Measurements from ENCODE around the gene TAS2R60. TPM values are rescaled to one million over a fixed set of nuclear protein-coding genes. Genes with fewer than 3 reads are reported as not detected.
"Not testable (repeated sequence)": the region's sequence is repeated elsewhere in the genome, so short reads cannot be mapped to it uniquely, and the experiment has no call there.

Gene TAS2R60
- polyA plus RNA-seq, 3 donors: 0.35 TPM; not detected in 2

DNA sequence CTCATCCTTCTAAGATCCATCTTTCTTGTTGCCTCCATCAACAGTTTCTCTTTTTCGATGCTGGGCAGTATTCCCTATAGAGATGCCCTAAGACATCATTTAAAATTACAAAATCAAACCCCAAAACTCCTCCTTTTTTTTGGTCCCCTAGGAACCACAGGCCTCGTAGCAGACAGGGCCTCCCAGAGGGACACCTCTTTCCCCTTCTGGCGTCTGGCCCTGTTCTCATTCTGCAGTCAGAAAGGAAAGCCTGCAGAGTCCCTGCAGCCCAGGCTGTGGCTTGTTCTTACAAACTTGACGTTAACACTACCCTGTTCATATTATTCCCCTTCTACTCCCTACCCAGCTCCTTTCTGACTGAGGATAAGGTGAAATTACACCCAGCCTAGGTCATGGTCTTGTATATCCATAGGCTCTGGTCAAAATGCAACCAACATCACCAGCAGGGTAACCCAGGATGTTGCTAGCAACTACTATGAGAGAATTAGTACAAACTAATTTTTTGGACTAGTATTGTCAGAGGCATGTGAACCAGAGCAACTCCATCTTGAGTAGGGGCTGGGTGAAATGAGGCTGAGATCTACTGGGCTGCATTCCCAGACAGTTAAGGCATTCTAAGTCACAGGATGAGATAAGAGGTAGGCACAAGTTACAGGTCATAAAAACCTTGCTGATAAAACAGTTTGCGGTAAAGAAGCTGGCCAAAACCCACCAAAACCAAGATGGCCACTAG lies 31.1 kb upstream of the TAS2R60 start:
- intact Hi-C loops (cut with micrococcal nuclease): loop anchor here in 1 of 2 donors (10.0 kb wide), 3 partner anchors 47 to 167 kb away; partner anchors contain the start of gene FAM131B
- Mint-ChIP-seq H3K4me3 (peak overlapping the region in 1 of 2 donors; percentile 57), H3K36me3 (no peaks in the 10 kb centered on the region)

DNA sequence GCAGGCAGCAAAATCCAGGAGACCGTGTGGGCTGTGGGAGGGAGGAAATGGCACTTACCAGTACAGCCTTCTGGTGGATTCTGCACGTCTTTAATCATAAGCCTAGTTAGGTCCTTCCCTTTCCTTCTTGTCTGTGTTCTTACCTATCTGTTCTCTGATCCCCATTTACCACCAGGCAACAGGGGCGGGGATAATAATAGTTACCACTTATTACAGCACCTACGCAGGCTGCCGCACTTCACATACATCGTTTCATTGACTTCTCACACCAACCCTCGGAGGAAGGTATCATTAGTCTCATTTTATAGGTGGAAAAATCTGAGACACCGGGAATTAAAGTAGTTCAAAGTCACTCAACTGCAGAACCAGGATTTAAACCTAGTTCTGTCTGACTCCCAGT lies 30.1 kb upstream of the TAS2R60 start:
- H3K9ac ChIP-seq (ENCODE audit: insufficient read depth, low read length, poor library complexity, severe bottlenecking): no peak overlapping the region
- WGBS (ENCODE audit: insufficient coverage): 100% methylated on average over 1 of the region's 8 CpGs
- DNase-seq: no peak
- peak overlapping the region in 1 of 2 donors; percentile 80 for H3K27ac ChIP-seq (ENCODE audit: low read depth in 1 of 2, low read length in 2 of 2)
- intact Hi-C loops (cut with micrococcal nuclease): loop anchor here in 1 of 2 donors (10.0 kb wide), 3 partner anchors 48 to 168 kb away; partner anchors contain the start of gene FAM131B
- Mint-ChIP-seq H3K36me3 (peaks cover 3% of the 10 kb centered on the region in 2 donors), H3K9me3 (peaks cover 0 to 4% (median 0%) of the 10 kb centered on the region in 7 donors), H3K4me3 (no peak overlapping the region), H3K27ac (peak overlapping the region; percentile 49 to 90 (median 88)), H3K27me3 (ENCODE audit: low read depth in 3 of 3) (peaks cover 0 to 3% (median 0%) of the 10 kb centered on the region in 3 donors), H3K4me1 (peaks cover 79% of the 10 kb centered on the region)
- H3K79me2 ChIP-seq (ENCODE audit: insufficient read depth, low read length): peaks cover 70% of the 10 kb centered on the region
- peak overlapping the region in 1 of 3 experiments; percentile 44 for H3K4me3 ChIP-seq (replicated peaks in 1 of 3; ENCODE audit: low read depth in 2 of 3, low read length in 3 of 3)
- no peaks in the 10 kb centered on the region for H4K20me1 ChIP-seq (ENCODE audit: insufficient read depth, low read length)
- no peaks in the 10 kb centered on the region for H3K9me3 ChIP-seq (replicated peaks in 1 of 2; ENCODE audit: control insufficient read depth in 1 of 2, insufficient read depth in 1 of 2, low read length in 2 of 2)
- H3K4me1 ChIP-seq (ENCODE audit: control insufficient read depth in 1 of 2, insufficient read depth in 2 of 2, low read length in 2 of 2): peaks cover 57 to 88% of the 10 kb centered on the region in 2 donors
- no peaks in the 10 kb centered on the region for H3K36me3 ChIP-seq (replicated peaks in 1 of 2; ENCODE audit: control insufficient read depth in 1 of 2, insufficient read depth in 2 of 2, low read length in 2 of 2)
- H3K27me3 ChIP-seq (ENCODE audit: control insufficient read depth in 2 of 2, insufficient read depth in 2 of 2, low read length in 2 of 2): no peaks in the 10 kb centered on the region
- TF ChIP-seq, protein P1, sequence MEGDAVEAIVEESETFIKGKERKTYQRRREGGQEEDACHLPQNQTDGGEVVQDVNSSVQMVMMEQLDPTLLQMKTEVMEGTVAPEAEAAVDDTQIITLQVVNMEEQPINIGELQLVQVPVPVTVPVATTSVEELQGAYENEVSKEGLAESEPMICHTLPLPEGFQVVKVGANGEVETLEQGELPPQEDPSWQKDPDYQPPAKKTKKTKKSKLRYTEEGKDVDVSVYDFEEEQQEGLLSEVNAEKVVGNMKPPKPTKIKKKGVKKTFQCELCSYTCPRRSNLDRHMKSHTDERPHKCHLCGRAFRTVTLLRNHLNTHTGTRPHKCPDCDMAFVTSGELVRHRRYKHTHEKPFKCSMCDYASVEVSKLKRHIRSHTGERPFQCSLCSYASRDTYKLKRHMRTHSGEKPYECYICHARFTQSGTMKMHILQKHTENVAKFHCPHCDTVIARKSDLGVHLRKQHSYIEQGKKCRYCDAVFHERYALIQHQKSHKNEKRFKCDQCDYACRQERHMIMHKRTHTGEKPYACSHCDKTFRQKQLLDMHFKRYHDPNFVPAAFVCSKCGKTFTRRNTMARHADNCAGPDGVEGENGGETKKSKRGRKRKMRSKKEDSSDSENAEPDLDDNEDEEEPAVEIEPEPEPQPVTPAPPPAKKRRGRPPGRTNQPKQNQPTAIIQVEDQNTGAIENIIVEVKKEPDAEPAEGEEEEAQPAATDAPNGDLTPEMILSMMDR (IDR thresholded peaks at IDR 0.05): no peak
- H2AFZ ChIP-seq (ENCODE audit: insufficient read depth, low read depth, low read length, poor library complexity, severe bottlenecking): no peak overlapping the region
- peak overlapping the region; percentile 57 for H3K4me2 ChIP-seq (replicated peaks; ENCODE audit: extremely low read depth, low read length, poor library complexity, severe bottlenecking)

More for the DNA sequence above, 31.1 kb upstream of the TAS2R60 start:
- Histone ChIP-seq H3K4me2 (replicated peaks; ENCODE audit: extremely low read depth, low read length, poor library complexity, severe bottlenecking) (peak overlapping the region; percentile 12), H3K4me1 (ENCODE audit: control insufficient read depth in 1 of 2, insufficient read depth in 2 of 2, low read length in 2 of 2) (peaks cover 67 to 92% of the 10 kb centered on the region in 2 donors), H3K4me3 (replicated peaks in 1 of 3; ENCODE audit: low read depth in 2 of 3, low read length in 3 of 3) (peak overlapping the region in 1 of 3 experiments; percentile 68), H3K36me3 (replicated peaks in 1 of 2; ENCODE audit: control insufficient read depth in 1 of 2, insufficient read depth in 2 of 2, low read length in 2 of 2) (no peaks in the 10 kb centered on the region), H3K9ac (ENCODE audit: insufficient read depth, low read length, poor library complexity, severe bottlenecking) (no peak overlapping the region), H3K9me3 (replicated peaks in 1 of 2; ENCODE audit: control insufficient read depth in 1 of 2, insufficient read depth in 1 of 2, low read length in 2 of 2) (no peaks in the 10 kb centered on the region), H3K79me2 (ENCODE audit: insufficient read depth, low read length) (peaks cover 62% of the 10 kb centered on the region), H3K27me3 (ENCODE audit: control insufficient read depth in 2 of 2, insufficient read depth in 2 of 2, low read length in 2 of 2) (no peaks in the 10 kb centered on the region), H3K27ac (ENCODE audit: low read depth in 1 of 2, low read length in 2 of 2) (peak overlapping the region in 1 of 2 donors; percentile 80), H2AFZ (ENCODE audit: insufficient read depth, low read depth, low read length, poor library complexity, severe bottlenecking) (no peak overlapping the region), H4K20me1 (ENCODE audit: insufficient read depth, low read length) (no peaks in the 10 kb centered on the region)
- Mint-ChIP-seq H3K4me1 (peaks cover 86% of the 10 kb centered on the region), H3K27ac (peak overlapping the region; percentile 87 to 96 (median 89)), H3K27me3 (ENCODE audit: low read depth in 3 of 3) (peaks cover 0 to 3% (median 0%) of the 10 kb centered on the region in 3 donors), H3K9me3 (peaks cover 0 to 4% (median 0%) of the 10 kb centered on the region in 7 donors)
- TF ChIP-seq, protein P1 (IDR thresholded peaks at IDR 0.05): no peak
- WGBS (ENCODE audit: insufficient coverage): 19% methylated on average over 3 of the region's 5 CpGs
- DNase-seq: no peak

DNA sequence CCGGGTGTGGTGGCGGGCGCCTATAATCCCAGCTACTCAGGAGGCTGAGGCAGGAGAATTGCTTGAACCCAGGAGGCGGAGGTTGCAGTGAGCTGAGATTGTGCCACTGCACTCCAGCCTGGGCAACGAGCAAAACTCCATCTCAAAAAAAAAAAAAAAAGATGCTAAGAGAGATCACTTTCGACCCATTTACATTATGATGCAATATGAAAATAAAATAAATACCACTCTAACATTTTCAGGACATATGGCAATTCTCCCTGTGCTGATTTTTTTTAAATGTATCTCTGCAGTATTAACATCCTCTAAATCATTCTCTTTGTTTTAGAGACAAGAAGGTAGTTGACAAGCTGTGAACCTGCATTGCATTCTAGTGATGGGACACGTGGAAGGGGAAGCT lies 28.0 kb upstream of the TAS2R60 start:
- not testable (repeated sequence) for H3K9me3 ChIP-seq (replicated peaks in 1 of 2; ENCODE audit: control insufficient read depth in 1 of 2, insufficient read depth in 1 of 2, low read length in 2 of 2); H3K9me3 Mint-ChIP-seq; H3K9ac ChIP-seq (ENCODE audit: insufficient read depth, low read length, poor library complexity, severe bottlenecking); DNase-seq; H3K27me3 Mint-ChIP-seq (ENCODE audit: low read depth in 3 of 3); H3K27me3 ChIP-seq (ENCODE audit: control insufficient read depth in 2 of 2, insufficient read depth in 2 of 2, low read length in 2 of 2); H2AFZ ChIP-seq (ENCODE audit: insufficient read depth, low read depth, low read length, poor library complexity, severe bottlenecking); H4K20me1 ChIP-seq (ENCODE audit: insufficient read depth, low read length)
- intact Hi-C loops (cut with micrococcal nuclease): loop anchor here (5.0 to 10.0 kb wide), 4 partner anchors 33 to 170 kb away; partner anchors contain the start of genes ZYX (in 2 of the 2) and FAM131B (in 1 of the 2)
- peaks cover 18 to 21% of the 10 kb centered on the region in 2 donors for H3K36me3 Mint-ChIP-seq
- 80% methylated on average over 1 of the region's 7 CpGs for WGBS (ENCODE audit: insufficient coverage)
- peaks cover 65% of the 10 kb centered on the region for H3K4me1 Mint-ChIP-seq
- H3K4me1 ChIP-seq (ENCODE audit: control insufficient read depth in 1 of 2, insufficient read depth in 2 of 2, low read length in 2 of 2): peaks cover 40 to 70% of the 10 kb centered on the region in 2 donors
- H3K79me2 ChIP-seq (ENCODE audit: insufficient read depth, low read length): peaks cover 66% of the 10 kb centered on the region
- H3K4me2 ChIP-seq (replicated peaks; ENCODE audit: extremely low read depth, low read length, poor library complexity, severe bottlenecking): peak overlapping the region; percentile 13
- peak overlapping the region in 1 of 2 donors; percentile 38 for H3K27ac ChIP-seq (ENCODE audit: low read depth in 1 of 2, low read length in 2 of 2)
- peak overlapping the region in 1 of 2 donors; percentile 71 for H3K4me3 Mint-ChIP-seq
- peak overlapping the region in 1 of 3 experiments; percentile 29 for H3K4me3 ChIP-seq (replicated peaks in 1 of 3; ENCODE audit: low read depth in 2 of 3, low read length in 3 of 3)
- H3K36me3 ChIP-seq (replicated peaks in 1 of 2; ENCODE audit: control insufficient read depth in 1 of 2, insufficient read depth in 2 of 2, low read length in 2 of 2): peaks cover 0 to 20% of the 10 kb centered on the region in 2 donors
- peak overlapping the region in 4 of 7 donors; percentile 32 to 92 (median 90) for H3K27ac Mint-ChIP-seq

All from CD14-positive monocyte (primary cell).